Dermis microvascular lymphatic vessel endothelial cell (primary cell): Measurements from ENCODE around the gene FNBP1. TPM values are rescaled to one million over a fixed set of nuclear protein-coding genes. Genes with fewer than 3 reads are reported as not detected.
"Not testable (repeated sequence)": the region's sequence is repeated elsewhere in the genome, so short reads cannot be mapped to it uniquely, and the experiment has no call there.

ENCODE experiments used
- DNase-seq, 2 donors: peaks; one replicate each; pipeline versions ENCODE4 v3.0.0 to v3.0.0-alpha.2; 2010; ENCODE audit warnings: low read depth in 2 of 2
- total RNA-seq: library from RNA; depleted of rRNA; stranded (reverse); fragments of >200 nt; gene quantifications from 2 replicates; pipeline ENCODE4 v1.2.1, GENCODE V29; 2014

Gene FNBP1
- total RNA-seq, 1 donor from 2014 or later: 35.0 TPM

GRCh38 chr9:129895376-129896268 is 147.4 kb downstream of the FNBP1 start:
- DNase-seq: no peak

- DNase-seq: no peak
These were observed 148.7 kb downstream of the FNBP1 start for GRCh38 chr9:129894120-129894823.

GRCh38 chr9:129891569-129891968 is 151.4 kb downstream of the FNBP1 start:
- DNase-seq: no peak

DNA sequence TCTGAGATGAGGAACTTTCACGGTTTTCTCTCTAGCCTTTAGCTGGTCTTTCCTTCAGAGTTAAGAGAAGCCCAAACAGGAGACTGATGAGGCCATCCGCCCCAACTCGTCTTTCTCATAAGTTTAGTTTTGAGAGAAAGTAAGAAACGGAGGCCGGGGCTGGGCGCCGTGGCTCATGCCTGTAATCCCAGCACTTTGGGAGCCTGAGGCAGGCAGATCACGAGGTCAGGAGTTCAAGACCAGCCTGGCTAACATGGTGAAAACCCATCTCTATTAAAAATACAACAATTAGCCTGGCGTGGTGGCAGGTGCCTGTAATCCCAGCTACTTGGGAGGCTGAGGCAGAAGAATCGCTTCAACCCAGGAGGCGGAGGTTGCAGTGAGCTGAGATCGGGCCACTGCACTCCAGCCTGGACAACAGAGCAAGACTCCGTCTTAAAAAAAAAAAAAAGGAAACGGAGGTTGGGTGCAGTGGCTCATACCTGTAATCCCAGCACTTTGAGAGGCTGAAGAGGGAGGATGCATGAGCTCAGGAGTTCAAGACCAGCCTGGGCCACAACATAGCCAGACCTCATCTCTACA is 152.2 kb downstream of the FNBP1 start:
- not testable (repeated sequence) for DNase-seq

DNA sequence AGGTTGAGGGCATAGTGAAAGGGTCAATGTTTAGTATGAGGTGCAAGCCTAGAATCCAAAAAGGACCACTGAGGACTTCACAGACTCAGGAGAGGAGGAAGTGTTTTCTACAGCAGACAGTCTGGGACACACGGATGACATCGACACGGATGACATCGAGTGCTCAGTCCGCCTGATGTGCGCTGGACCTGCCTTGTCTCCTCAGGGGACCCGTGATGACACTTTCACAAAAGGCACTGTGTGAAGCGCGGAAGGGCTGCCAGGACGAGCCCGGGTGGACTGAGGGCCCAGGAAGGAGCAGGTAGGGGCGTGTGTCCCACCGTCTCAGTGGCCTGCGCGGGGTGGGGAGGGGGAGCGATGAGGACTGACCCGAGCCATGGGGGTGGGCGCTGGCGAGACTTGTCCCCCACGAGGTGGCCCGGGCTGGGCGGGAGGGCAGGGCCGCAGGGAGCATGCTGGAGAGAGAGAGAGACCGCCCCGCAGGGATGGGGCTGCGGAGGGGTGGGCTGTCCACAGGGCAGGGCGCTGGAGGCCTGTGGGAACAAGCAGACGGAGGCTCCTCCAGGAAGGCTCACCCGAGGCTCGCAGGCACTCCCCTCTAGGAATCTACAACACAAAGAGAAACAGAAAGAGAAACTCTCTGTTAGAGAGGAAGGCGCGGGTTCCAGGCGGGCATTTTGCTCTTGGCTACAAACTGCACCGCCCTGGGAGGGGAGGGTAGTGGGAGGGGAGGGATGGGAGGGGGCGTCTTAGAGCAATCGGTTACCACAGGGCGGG is 152.9 kb downstream of the FNBP1 start:
- no peak for DNase-seq

GRCh38 chr9:129889122-129889940 is 153.7 kb downstream of the FNBP1 start:
- DNase-seq: no peak

DNA sequence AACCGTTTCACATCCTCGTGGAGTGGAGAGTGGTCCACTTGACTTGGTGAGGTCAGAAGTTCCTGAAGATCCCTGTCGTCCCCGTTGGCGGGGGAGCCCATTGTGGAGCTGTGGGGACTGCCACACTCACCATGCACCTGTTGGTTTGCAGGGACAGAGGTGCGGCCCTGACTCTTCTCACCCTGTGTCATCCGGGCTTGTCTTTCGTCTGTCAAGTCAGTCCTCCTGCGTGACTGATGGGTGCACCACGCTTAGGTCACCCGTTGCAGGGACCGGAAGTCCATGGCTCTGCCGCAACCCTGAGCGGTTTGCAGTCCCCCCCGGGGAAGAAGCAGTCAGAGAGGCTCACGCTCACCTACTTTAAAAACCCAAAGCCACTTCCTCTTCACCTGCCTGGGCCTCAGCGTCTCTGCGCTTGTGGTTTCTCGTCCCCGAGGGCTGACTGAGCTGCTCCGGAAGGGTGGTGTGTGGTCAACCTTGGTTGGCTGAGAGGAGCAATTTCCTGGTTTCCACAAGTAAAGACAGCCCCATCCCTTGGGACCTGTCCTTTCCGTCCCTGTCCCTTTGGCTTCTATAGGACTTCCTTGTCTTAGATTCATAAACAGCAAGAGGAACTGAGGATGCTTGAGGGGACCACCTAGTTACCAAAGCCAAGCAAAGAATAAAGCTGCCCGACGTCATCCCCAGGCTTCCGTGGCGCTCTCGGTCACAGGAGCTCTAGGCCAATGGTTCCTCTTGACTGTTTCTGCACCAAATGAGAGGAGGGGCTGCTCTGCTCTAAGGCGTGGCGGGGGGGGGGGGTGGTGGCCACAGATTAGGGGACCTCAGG is 154.5 kb downstream of the FNBP1 start:
- DNase-seq: no peak

DNA sequence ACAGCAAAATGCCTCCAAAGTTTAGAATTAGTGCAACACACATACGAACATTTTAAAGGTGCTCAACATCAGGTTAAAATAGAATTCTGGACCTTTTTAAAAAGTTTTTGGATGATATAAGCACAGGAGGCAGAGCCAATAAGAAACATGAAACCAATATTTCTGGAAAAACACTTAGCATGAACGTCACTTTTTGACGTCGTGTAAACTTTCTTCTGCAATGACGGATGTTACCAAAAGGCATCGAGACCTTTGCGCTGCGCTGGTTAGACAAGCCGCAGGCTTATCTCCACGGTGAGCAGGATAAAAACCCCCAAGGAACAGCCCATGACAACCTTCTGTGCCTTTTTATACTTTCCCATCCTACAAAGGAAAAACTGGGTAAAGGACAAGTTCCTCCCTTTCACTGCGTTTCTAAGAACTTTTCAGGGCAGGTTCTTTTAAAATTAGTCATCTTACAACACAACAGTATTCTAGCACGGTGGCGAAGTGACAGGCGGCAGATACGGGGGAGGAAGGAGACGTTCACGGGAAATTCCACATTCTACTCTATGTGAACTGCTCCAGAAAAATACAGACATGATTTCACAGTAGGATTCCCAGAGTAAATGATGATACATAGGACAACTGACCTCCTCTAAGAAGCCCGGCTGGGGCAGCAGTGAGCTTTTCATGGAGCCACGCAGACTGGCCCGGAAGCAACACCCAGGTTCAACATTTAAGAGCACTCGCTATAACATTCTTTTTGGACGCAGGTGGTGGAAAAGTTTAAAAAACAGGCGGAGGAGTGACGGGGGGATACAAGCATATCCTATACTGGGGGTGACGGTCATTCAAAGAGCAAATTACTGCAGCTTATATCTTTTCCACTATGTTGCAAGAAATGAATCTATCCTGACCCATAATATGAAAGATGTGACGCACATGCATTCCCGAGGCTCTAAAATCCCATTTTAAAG is 155.4 kb downstream of the FNBP1 start:
- DNase-seq: peak in 1 of 2 donors; percentile 37

- DNase-seq: peak in 1 of 2 donors; percentile 42
These were observed 156.5 kb downstream of the FNBP1 start for GRCh38 chr9:129886226-129887174.

- peak in 1 of 2 donors; percentile 87 for DNase-seq
These were observed 157.3 kb downstream of the FNBP1 start for GRCh38 chr9:129885670-129886106.

- peak in 1 of 2 donors; percentile 20 for DNase-seq
These were observed 157.8 kb downstream of the FNBP1 start for GRCh38 chr9:129885018-129885669.

- peak in 1 of 2 donors; percentile 71 for DNase-seq
These were observed 158.6 kb downstream of the FNBP1 start for GRCh38 chr9:129884220-129885017.

- DNase-seq: no peak
These were observed 161.3 kb downstream of the FNBP1 start for GRCh38 chr9:129881547-129882324.

DNA sequence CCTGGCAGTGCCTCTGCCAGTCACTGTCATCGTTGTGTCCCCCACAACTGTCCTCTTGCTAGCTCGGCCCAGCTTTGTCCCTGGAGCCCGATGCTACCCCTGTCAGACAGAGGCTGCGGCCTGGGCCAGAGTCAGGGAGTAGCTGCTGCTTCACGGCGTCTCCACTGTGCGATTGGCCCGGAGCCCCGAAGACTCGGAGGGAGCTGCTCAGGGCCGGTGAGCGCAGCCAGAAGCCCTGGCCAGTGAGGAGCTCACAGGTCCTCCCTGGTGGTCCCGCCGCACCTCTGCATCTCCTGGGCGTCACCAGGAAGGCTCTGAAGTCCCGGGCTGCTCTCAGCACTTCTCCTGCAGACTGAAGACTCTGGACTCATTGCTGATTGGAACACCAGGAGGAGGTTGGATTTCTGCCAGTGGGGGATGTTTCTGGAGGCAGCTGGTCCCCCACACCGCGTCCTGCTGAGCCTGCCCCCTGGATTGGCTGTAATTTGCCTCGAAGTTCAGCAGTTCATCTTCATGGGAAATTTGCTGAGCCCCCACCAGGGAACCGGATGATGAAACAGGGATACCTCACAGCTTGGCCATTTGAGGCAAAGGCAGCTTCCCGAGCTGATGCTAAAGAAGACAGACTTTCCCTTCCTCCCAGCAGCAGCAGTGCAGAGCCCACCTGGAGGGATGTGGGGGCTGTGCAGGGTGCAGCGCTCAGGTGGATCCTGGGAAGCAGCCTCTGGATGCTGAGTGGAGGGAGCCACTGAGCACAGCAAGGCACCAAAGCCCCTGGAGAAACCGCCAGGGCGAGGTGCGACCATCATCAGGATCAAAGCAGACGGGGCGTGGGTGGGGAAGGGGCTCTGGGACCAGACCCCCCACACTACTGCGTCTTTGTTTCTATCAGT is 162.1 kb downstream of the FNBP1 start:
- DNase-seq: no peak
